Keratinocyte (primary cell): Measurements from ENCODE around the gene NXN. TPM values are rescaled to one million over a fixed set of nuclear protein-coding genes. Genes with fewer than 3 reads are reported as not detected.

Experiments
- DNase-seq: peaks from one replicate; pipeline ENCODE4 v3.0.0-alpha.2; 2011; ENCODE audit warnings: low read depth, missing footprints, low spot score
- FAIRE-seq: peaks from 2 replicates; lab custom pipeline; 2011; peaks lifted over from hg19 to GRCh38; lab: Jason Lieb, UNC
- H2AFZ ChIP-seq: 2 replicates; pipeline ENCODE4 v1.6.0; 2012; ENCODE audit warnings: low read length, control low read depth, inconsistent platforms; ENCODE audit not compliant: control insufficient read depth
- H3K27ac ChIP-seq: 2 replicates; pipeline ENCODE4 v1.5.1; 2011; ENCODE audit warnings: low read length; ENCODE audit not compliant: control insufficient read depth, insufficient read depth
- H3K27me3 ChIP-seq: 3 replicates; pipeline ENCODE4 v1.6.0; 2011; ENCODE audit warnings: low read length; ENCODE audit not compliant: control insufficient read depth, insufficient read depth; ENCODE audit errors: extremely low read depth
- H3K36me3 ChIP-seq, 2 experiments: 2 replicates in 1 of 2; 3 replicates in 1 of 2; pipeline ENCODE4 v1.5.1; 2011; ENCODE audit warnings: low read length in 2 of 2, mild to moderate bottlenecking in 1 of 2; ENCODE audit not compliant: control insufficient read depth in 2 of 2, insufficient read depth in 2 of 2; ENCODE audit errors: extremely low read depth in 1 of 2
- H3K4me1 ChIP-seq: 3 replicates; pipeline ENCODE4 v1.5.1; 2011; ENCODE audit warnings: low read length; ENCODE audit not compliant: control insufficient read depth, insufficient read depth; ENCODE audit errors: extremely low read depth
- H3K4me2 ChIP-seq: 3 replicates; pipeline ENCODE4 v1.6.0; 2011; ENCODE audit warnings: low read depth, low read length; ENCODE audit not compliant: control insufficient read depth, insufficient read depth; ENCODE audit errors: extremely low read depth
- H3K4me3 ChIP-seq, 3 experiments: fragments of 200-600 bp in 1 of 3; sonication (generic) in 1 of 3; 2 replicates in 2 of 3; 3 replicates in 1 of 3; pipeline ENCODE4 v1.5.1; 2011 to 2016; ENCODE audit warnings: low read length in 3 of 3, mild to moderate bottlenecking in 3 of 3, control low read depth in 2 of 3, inconsistent platforms in 1 of 3, low read depth in 1 of 3, mixed read lengths in 1 of 3, mixed run types in 1 of 3, moderate library complexity in 1 of 3; ENCODE audit not compliant: control insufficient read depth in 2 of 3, insufficient read depth in 2 of 3; ENCODE audit errors: extremely low read depth in 1 of 3
- H3K79me2 ChIP-seq: 2 replicates; pipeline ENCODE4 v1.6.0; 2012; ENCODE audit warnings: low read length; ENCODE audit not compliant: control insufficient read depth, insufficient read depth
- H3K9ac ChIP-seq: 3 replicates; pipeline ENCODE4 v1.6.0; 2011; ENCODE audit warnings: low read length; ENCODE audit not compliant: control insufficient read depth, insufficient read depth; ENCODE audit errors: extremely low read depth
- H3K9me1 ChIP-seq: 3 replicates; pipeline ENCODE4 v1.6.0; 2011; ENCODE audit warnings: low read length; ENCODE audit not compliant: control insufficient read depth, insufficient read depth; ENCODE audit errors: extremely low read depth
- H3K9me3 ChIP-seq: 2 replicates; pipeline ENCODE4 v1.5.1; 2012; ENCODE audit warnings: low read depth, low read length; ENCODE audit not compliant: control insufficient read depth
- H4K20me1 ChIP-seq: 3 replicates; pipeline ENCODE4 v1.6.0; 2011; ENCODE audit warnings: low read length; ENCODE audit not compliant: control insufficient read depth, insufficient read depth; ENCODE audit errors: extremely low read depth
- EZH2 ChIP-seq: IDR thresholded peaks from one replicate; pipeline ENCODE4 v1.6.1; 2012; ENCODE audit warnings: inconsistent platforms, mild to moderate bottlenecking, low read length, moderate library complexity
- dilution Hi-C: fragments of 300-500 bp; cut with MboI; formaldehyde crosslinking; loops from one replicate; pipeline ENCODE4 v1.7.0; 2020; ENCODE audit warnings: low sequenced_read_pairs; ENCODE audit not compliant: extremely low pct_ligation_motif_present
- polyA plus RNA-seq, 5 experiments: library from polyadenylated mRNA; depleted of rRNA in 3 of 5; stranded (reverse) in 3 of 5; stranded (forward) in 1 of 5; unstranded in 1 of 5; fragments of >200 nt; gene quantifications; 1 replicate in 1 of 5; 2 replicates in 3 of 5; 3 replicates in 1 of 5; pipeline versions ENCODE4 v1.2.1 to v1.2.3, GENCODE V29; 2011 to 2012; ENCODE audit warnings: missing spikeins in 2 of 5, low read depth in 1 of 5, low replicate concordance in 1 of 5
- TF ChIP-seq, protein P1 (sequence below), 3 experiments: IDR thresholded peaks in 1 of 3; conservative IDR thresholded peaks in 1 of 3; optimal IDR thresholded peaks in 1 of 3; 2 replicates in 2 of 3; 3 replicates in 1 of 3; pipeline versions ENCODE3 to v1.5.1; 2011; ENCODE audit warnings: low read length in 3 of 3, mild to moderate bottlenecking in 3 of 3, moderate library complexity in 2 of 3, control low read depth in 1 of 3, inconsistent platforms in 1 of 3; ENCODE audit not compliant: insufficient read depth in 2 of 3; ENCODE audit errors: extremely low read depth in 1 of 3

Gene NXN
- polyA plus RNA-seq, 1 donor (not counting 4 experiments of a cell fraction or from before 2014, with no cell fraction given), result 94.4 TPM

DNA sequence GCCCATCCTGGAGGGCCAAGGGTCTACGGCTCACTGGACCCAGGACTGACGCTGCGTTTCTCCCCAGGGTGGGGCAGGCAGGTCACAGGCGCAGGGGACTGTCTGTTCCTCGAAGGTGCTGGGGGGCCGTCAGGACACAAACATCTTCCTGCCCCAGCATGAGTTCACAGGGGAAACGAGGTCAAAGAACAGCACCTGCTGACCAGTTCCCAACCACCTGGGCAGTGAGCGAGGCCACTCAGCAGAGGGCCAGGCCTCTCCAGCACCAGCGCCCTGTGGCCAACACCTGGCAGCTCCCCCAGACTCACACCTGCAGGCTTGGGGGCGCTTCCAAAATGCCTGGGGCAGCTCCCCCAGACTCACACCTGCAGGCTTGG is 47.0 kb upstream of the NXN start:
- H3K36me3 ChIP-seq, result no peaks in the 10 kb centered on the region
- no peaks in the 10 kb centered on the region for H3K4me1 ChIP-seq
- dilution Hi-C loops, result no loop called here
- DNase-seq (no peak), FAIRE-seq (no peak)
- no peaks in the 10 kb centered on the region for H3K79me2 ChIP-seq
- H3K9me1 ChIP-seq, result no peaks in the 10 kb centered on the region
- TF ChIP-seq, protein P1, sequence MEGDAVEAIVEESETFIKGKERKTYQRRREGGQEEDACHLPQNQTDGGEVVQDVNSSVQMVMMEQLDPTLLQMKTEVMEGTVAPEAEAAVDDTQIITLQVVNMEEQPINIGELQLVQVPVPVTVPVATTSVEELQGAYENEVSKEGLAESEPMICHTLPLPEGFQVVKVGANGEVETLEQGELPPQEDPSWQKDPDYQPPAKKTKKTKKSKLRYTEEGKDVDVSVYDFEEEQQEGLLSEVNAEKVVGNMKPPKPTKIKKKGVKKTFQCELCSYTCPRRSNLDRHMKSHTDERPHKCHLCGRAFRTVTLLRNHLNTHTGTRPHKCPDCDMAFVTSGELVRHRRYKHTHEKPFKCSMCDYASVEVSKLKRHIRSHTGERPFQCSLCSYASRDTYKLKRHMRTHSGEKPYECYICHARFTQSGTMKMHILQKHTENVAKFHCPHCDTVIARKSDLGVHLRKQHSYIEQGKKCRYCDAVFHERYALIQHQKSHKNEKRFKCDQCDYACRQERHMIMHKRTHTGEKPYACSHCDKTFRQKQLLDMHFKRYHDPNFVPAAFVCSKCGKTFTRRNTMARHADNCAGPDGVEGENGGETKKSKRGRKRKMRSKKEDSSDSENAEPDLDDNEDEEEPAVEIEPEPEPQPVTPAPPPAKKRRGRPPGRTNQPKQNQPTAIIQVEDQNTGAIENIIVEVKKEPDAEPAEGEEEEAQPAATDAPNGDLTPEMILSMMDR (optimal IDR thresholded peaks at IDR 0.05 in 1 of 3, IDR thresholded peaks at IDR 0.05 in 1 of 3, conservative IDR thresholded peaks at IDR 0.05 in 1 of 3; ENCODE audit: extremely low read depth in 1 of 3, insufficient read depth in 2 of 3, low read length in 3 of 3), result no peak
- no peak for TF ChIP-seq EZH2
- H2AFZ ChIP-seq, result no peak overlapping the region
- no peaks in the 10 kb centered on the region for H3K27me3 ChIP-seq
- no peak overlapping the region for H3K4me3 ChIP-seq
- H3K4me2 ChIP-seq, result no peak overlapping the region
- H3K9me3 ChIP-seq, result no peaks in the 10 kb centered on the region
- no peak overlapping the region for H3K27ac ChIP-seq
- peaks cover 5% of the 10 kb centered on the region for H4K20me1 ChIP-seq
- no peak overlapping the region for H3K9ac ChIP-seq

DNA sequence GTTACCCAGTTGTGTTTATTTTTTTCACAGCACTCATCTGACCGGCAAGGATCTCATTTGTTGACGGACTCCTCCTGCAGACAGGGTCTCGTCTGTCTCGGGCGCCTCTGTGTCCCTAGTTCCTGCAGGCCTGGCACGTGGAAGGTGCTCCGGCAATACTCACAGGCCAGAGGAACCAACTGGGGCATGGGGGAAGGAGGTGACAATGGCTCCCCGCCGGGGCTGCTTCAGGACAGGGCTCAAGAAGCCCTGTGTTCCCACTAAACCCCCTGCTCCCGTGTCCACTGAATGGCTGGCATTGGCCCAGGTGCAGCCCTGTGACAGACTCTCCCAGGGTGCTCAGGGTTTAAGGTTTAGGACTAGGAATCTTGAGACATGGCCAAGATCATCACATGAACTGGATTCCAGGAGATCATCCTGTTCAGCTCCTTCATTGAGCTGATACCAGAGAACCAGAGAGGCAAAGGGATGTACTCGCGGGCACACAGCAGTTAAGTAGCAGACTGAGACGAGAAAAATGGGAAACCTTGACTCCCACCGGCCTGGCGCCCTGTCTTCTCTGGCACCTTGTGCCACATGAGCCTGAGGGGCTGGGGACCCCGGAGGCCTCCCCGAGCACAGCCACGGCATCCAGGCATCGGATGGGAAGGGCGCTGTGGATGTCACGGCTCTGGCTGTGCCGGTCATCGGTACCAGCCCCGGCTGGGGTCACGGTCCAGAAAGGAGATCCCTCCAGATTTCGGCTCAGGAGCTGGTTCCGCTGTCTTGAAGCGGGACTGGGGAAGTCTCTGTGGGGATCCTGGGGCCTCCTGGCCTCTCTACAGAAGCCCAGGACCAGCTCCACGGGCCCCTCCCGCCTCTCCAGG is 46.4 kb upstream of the NXN start:
- Histone ChIP-seq H3K79me2 (no peaks in the 10 kb centered on the region), H3K4me1 (no peaks in the 10 kb centered on the region), H2AFZ (no peak overlapping the region), H3K27me3 (no peaks in the 10 kb centered on the region), H3K4me2 (no peak overlapping the region), H4K20me1 (peaks cover 5% of the 10 kb centered on the region), H3K9me1 (no peaks in the 10 kb centered on the region), H3K4me3 (no peak overlapping the region), H3K9ac (no peak overlapping the region), H3K27ac (no peak overlapping the region), H3K36me3 (no peaks in the 10 kb centered on the region), H3K9me3 (no peaks in the 10 kb centered on the region)
- dilution Hi-C loops, result no loop called here
- DNase-seq (no peak), FAIRE-seq (no peak)
- no peak for TF ChIP-seq EZH2
- TF ChIP-seq, protein P1 (optimal IDR thresholded peaks at IDR 0.05 in 1 of 3, IDR thresholded peaks at IDR 0.05 in 1 of 3, conservative IDR thresholded peaks at IDR 0.05 in 1 of 3; ENCODE audit: extremely low read depth in 1 of 3, insufficient read depth in 2 of 3, low read length in 3 of 3), result no peak
